ENCODE results near the gene MTRFR.

Gene MTRFR

GRCh38 chr12:123271001-123271668 is 37.9 kb downstream of the MTRFR start:
- peak; percentile 78 for DNase-seq (ENCODE audit: low read depth)
- TF ChIP-seq CTCF (IDR thresholded peaks at IDR 0.05; ENCODE audit: insufficient read depth, low read depth, low read length, missing control alignments), result peak; percentile 63
- H3K4me3 ChIP-seq (ENCODE audit: low read depth, low read length), result peak overlapping the region; percentile 61

DNA sequence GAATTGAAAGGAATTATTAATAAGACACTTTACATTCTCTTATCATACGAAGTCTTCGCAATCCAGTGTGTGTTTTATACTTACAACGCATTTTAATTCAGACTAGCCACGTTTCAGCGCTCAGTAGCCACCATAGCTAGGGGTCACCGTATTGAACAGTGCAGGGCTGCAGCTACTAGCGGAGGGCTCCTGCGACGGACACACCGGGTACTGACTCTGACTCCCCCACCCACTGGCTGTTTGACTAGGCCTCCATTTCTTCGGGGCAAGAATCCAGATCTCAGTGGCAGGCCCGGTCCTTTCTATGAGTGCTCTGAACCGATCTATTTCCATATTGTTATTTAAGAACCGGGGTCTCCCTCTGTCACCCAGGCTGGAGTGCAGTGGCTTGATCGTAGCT is 39.9 kb downstream of the MTRFR start:
- H3K4me3 ChIP-seq (ENCODE audit: low read depth, low read length), result no peak overlapping the region
- no peak for TF ChIP-seq CTCF (IDR thresholded peaks at IDR 0.05; ENCODE audit: insufficient read depth, low read depth, low read length, missing control alignments)
- no peak for DNase-seq (ENCODE audit: low read depth)

DNA sequence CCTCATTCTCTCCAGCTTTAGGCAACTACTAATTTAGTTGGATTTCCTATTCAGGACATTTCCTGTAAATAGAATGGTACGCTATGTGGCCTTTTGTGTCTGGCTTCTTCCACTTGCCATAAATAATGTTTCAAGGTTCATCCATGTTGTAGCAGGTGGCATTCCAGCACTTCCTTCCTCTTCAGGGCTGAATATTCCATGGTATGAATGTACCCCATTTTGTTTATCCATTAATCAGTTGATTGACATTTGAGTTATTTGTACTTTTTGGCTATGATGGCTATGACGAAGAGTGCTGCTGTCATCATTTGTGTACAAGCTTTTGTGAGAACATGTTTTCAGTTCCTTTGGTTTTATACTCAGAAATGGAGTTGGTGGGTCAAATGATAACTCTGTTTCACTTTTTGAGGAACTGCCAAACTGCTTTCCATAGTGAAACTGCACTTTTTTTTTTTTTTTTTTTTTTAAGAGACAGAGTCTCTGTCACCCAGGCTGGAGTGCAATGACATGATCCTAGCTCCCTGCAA is 44.9 kb downstream of the MTRFR start:
- no peak for TF ChIP-seq CTCF (IDR thresholded peaks at IDR 0.05; ENCODE audit: insufficient read depth, low read depth, low read length, missing control alignments)
- peak; percentile 87 for DNase-seq (ENCODE audit: low read depth)
- no peak overlapping the region for H3K4me3 ChIP-seq (ENCODE audit: low read depth, low read length)

- H3K4me3 ChIP-seq (ENCODE audit: low read depth, low read length), result no peak overlapping the region
Observed at GRCh38 chr12:123280971-123281370, 47.7 kb downstream of the MTRFR start.

GRCh38 chr12:123282111-123282510 is 48.9 kb downstream of the MTRFR start:
- no peak overlapping the region for H3K4me3 ChIP-seq (ENCODE audit: low read depth, low read length)
- TF ChIP-seq CTCF (IDR thresholded peaks at IDR 0.05; ENCODE audit: insufficient read depth, low read depth, low read length, missing control alignments), result no peak
- DNase-seq (ENCODE audit: low read depth), result no peak

More at GRCh38 chr12:123280971-123281370, 47.7 kb downstream of the MTRFR start:
- DNase-seq (ENCODE audit: low read depth), result no peak
- no peak for TF ChIP-seq CTCF (IDR thresholded peaks at IDR 0.05; ENCODE audit: insufficient read depth, low read depth, low read length, missing control alignments)

DNA sequence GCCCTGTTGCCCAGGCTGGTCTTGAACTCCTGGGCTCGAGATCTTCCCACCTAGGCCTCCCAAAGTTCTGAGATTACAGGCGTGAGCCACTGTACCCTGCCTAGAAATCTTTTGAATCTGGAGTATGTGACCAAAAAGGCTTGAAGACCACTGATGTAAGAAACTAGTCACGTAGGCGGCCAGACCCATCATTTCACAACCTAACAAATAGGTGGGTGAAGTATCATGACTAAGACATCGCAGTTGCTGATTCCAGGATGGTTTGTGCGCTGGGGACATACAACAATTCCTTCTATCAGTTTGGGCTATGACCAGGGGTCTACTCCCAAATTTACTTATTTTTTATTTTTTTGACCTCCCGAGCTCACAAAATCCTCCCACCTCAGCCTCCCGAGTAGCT is 50.2 kb downstream of the MTRFR start:
- DNase-seq (ENCODE audit: low read depth), result no peak
- H3K4me3 ChIP-seq (ENCODE audit: low read depth, low read length), result no peak overlapping the region
- no peak for TF ChIP-seq CTCF (IDR thresholded peaks at IDR 0.05; ENCODE audit: insufficient read depth, low read depth, low read length, missing control alignments)

DNA sequence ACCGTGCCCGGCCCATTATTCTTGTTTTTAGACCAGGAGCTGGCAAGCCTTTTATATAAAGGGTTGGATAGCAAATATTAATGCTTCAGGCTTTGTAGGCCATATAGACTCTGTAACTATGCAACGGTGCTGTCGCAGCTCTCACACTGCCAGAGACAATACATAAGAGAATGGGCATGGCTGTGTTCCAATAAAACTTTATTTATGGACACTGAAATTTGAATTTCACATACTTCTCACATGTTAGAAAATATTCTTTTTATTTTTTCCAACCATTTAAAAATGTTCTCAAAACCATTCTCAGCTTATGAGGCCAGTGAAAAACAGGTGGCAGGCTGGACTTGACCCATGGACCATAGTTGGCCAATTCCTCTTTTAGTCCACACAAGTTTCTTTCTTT is 51.4 kb downstream of the MTRFR start:
- TF ChIP-seq CTCF (IDR thresholded peaks at IDR 0.05; ENCODE audit: insufficient read depth, low read depth, low read length, missing control alignments), result no peak
- no peak for DNase-seq (ENCODE audit: low read depth)
- no peak overlapping the region for H3K4me3 ChIP-seq (ENCODE audit: low read depth, low read length)

Data from GM12865 (cell line).